K562 (cell line): Measurements from ENCODE around the gene RARRES2. TPM values are rescaled to one million over a fixed set of nuclear protein-coding genes. Genes with fewer than 3 reads are reported as not detected.

Experiments used
- ATF3 ChIP-seq, 2 experiments: fragments of 450-650 bp in 1 of 2; sonication (generic) in 1 of 2; formaldehyde crosslinking in 1 of 2; IDR thresholded peaks in 1 of 2; conservative IDR thresholded peaks in 1 of 2; 2 replicates each; pipeline versions ENCODE4 v1.6.1 to v1.8.1; 2016 to 2023; ENCODE audit warnings: mild to moderate bottlenecking in 2 of 2, moderate library complexity in 2 of 2, inconsistent platforms in 1 of 2, missing genetic modification reagents in 1 of 2
- CTCF ChIP-seq, 3 experiments: IDR thresholded peaks in 2 of 3; conservative IDR thresholded peaks in 1 of 3; 2 replicates each; pipeline ENCODE4 v1.5.1; 2011 to 2012; ENCODE audit warnings: low read length in 3 of 3, mild to moderate bottlenecking in 3 of 3, control low read depth in 2 of 3, improper control_type of control experiment in 1 of 3, inconsistent platforms in 1 of 3, low read depth in 1 of 3, mixed read lengths in 1 of 3, moderate library complexity in 1 of 3; ENCODE audit not compliant: insufficient read depth in 2 of 3
- EGR1 ChIP-seq: fragments of 450-650 bp; conservative IDR thresholded peaks from 2 replicates; pipeline ENCODE4 v1.6.1; 2017; ENCODE audit warnings: mild to moderate bottlenecking
- FOS ChIP-seq: IDR thresholded peaks from 3 replicates; pipeline ENCODE4 v1.6.1; 2011; ENCODE audit not compliant: insufficient read length; ENCODE audit errors: extremely low read depth
- FUS ChIP-seq: fragments of 200-400 bp; formaldehyde crosslinking; optimal IDR thresholded peaks from 2 replicates; pipeline ENCODE3; 2017; ENCODE audit warnings: low read depth, low read length
- GABPA ChIP-seq: fragments of 200-800 bp; sonication (Bioruptor generic); conservative IDR thresholded peaks from 2 replicates; pipeline ENCODE4 v1.6.1; 2016; ENCODE audit warnings: low read depth, missing genetic modification characterization, missing compliant biosample characterization
- HNRNPH1 ChIP-seq: fragments of 200-400 bp; formaldehyde crosslinking; optimal IDR thresholded peaks from 2 replicates; pipeline ENCODE3; 2017; ENCODE audit warnings: low read depth, mild to moderate bottlenecking, low read length, moderate library complexity
- NCOA1 ChIP-seq: fragments of 450-650 bp; IDR thresholded peaks from 2 replicates; pipeline ENCODE4 v1.6.1; 2016; ENCODE audit warnings: low read depth
- NCOA2 ChIP-seq, 2 experiments: fragments of 450-650 bp; IDR thresholded peaks; 2 replicates each; pipeline ENCODE4 v1.6.1; 2018; ENCODE audit warnings: mild to moderate bottlenecking in 2 of 2, moderate library complexity in 1 of 2; ENCODE audit not compliant: partially characterized antibody in 2 of 2
- SRSF3 ChIP-seq: fragments of 200-400 bp; formaldehyde crosslinking; IDR thresholded peaks from 2 replicates; pipeline ENCODE4 v1.6.1; 2016; ENCODE audit warnings: mild to moderate bottlenecking, low read length, moderate library complexity; ENCODE audit not compliant: insufficient read depth
- STAG1 ChIP-seq: sonication (generic); formaldehyde crosslinking; IDR thresholded peaks from 2 replicates; pipeline ENCODE4 v1.5.0; 2020; ENCODE audit warnings: missing genetic modification reagents, borderline replicate concordance
- TBP ChIP-seq: optimal IDR thresholded peaks from 2 replicates; pipeline ENCODE3; 2011; ENCODE audit warnings: low read depth, low read length, improper control_type of control experiment
- YBX1 ChIP-seq: fragments of 450-650 bp; IDR thresholded peaks from 2 replicates; pipeline ENCODE4 v1.7.1; 2016; ENCODE audit warnings: mild to moderate bottlenecking
- ZNF586 ChIP-seq: fragments of 450-650 bp; formaldehyde crosslinking; conservative IDR thresholded peaks from 2 replicates; pipeline ENCODE4 v1.4.0; 2020; ENCODE audit warnings: mild to moderate bottlenecking, moderate library complexity
- polyA plus RNA-seq, 8 experiments: library from polyadenylated mRNA; depleted of rRNA in 4 of 8; stranded (reverse) in 5 of 8; unstranded in 3 of 8; fragments of >200 nt; fragmentation: Nextera tagmentation in 2 of 8; fragmentation: Illumina TruSeq in 1 of 8; extraction: Ambion mirVana in 2 of 8; extraction: Trizol in 1 of 8; gene quantifications; 2 replicates each; pipeline versions ENCODE4 v1.2.1 to v1.2.3, GENCODE V29; 2011 to 2014; ENCODE audit warnings: inconsistent platforms in 1 of 8, missing spikeins in 1 of 8
- total RNA-seq, 7 experiments: library from RNA; depleted of rRNA in 6 of 7; stranded (reverse); fragments of >200 nt in 6 of 7; fragmentation: Illumina TruSeq in 2 of 7; extraction: Trizol in 2 of 7; gene quantifications; 2 replicates each; pipeline versions ENCODE4 v1.2.1 to v1.2.3, GENCODE V29; 2011 to 2021; ENCODE audit warnings: low replicate concordance in 1 of 7
- TF ChIP-seq, protein P1 (sequence below), 2 experiments: fragments of 450-650 bp; IDR thresholded peaks; 2 replicates each; pipeline ENCODE4 v1.6.1; 2016
- TF ChIP-seq, protein P2 (sequence below): fragments of 450-650 bp; IDR thresholded peaks from 2 replicates; pipeline ENCODE4 v1.6.1; 2016; ENCODE audit warnings: low read depth, mild to moderate bottlenecking, moderate library complexity
- TF ChIP-seq, protein P3 (sequence below): fragments of 250-450 bp; sonication (Bioruptor Pico); IDR thresholded peaks from 2 replicates; pipeline ENCODE4 v1.4.0; 2020; ENCODE audit warnings: mild to moderate bottlenecking, moderate library complexity

Gene RARRES2
- total and polyA plus RNA-seq, 9 of the 15 experiments (the other 6 are each of a cell fraction or from before 2014, with no cell fraction given), result 0.11 to 1.7 (median 0.23) TPM; not detected in 6

GRCh38 chr7:150368884-150369747 is 27.7 kb upstream of the RARRES2 start (continued):
- TF ChIP-seq, protein P1, sequence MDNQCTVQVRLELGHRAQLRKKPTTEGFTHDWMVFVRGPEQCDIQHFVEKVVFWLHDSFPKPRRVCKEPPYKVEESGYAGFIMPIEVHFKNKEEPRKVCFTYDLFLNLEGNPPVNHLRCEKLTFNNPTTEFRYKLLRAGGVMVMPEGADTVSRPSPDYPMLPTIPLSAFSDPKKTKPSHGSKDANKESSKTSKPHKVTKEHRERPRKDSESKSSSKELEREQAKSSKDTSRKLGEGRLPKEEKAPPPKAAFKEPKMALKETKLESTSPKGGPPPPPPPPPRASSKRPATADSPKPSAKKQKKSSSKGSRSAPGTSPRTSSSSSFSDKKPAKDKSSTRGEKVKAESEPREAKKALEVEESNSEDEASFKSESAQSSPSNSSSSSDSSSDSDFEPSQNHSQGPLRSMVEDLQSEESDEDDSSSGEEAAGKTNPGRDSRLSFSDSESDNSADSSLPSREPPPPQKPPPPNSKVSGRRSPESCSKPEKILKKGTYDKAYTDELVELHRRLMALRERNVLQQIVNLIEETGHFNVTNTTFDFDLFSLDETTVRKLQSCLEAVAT (IDR thresholded peaks at IDR 0.05), result 0 out of 4 replicates have a peak, but pooled peaks have one; percentile 7 to 26
- TF ChIP-seq, protein P2, sequence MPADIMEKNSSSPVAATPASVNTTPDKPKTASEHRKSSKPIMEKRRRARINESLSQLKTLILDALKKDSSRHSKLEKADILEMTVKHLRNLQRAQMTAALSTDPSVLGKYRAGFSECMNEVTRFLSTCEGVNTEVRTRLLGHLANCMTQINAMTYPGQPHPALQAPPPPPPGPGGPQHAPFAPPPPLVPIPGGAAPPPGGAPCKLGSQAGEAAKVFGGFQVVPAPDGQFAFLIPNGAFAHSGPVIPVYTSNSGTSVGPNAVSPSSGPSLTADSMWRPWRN, result 0 out of 2 replicates have a peak, but pooled peaks have one; percentile 11
- TF ChIP-seq ATF3 (IDR thresholded peaks at IDR 0.05), result no peak
- TF ChIP-seq ATF3 (CRISPR knock-in tag; conservative IDR thresholded peaks at IDR 0.05), result no peak
- TF ChIP-seq CTCF (IDR thresholded peaks at IDR 0.05 in 2 of 3, conservative IDR thresholded peaks at IDR 0.05 in 1 of 3; ENCODE audit: insufficient read depth in 2 of 3, low read depth in 1 of 3, low read length in 3 of 3), result no peak
- TF ChIP-seq EGR1, result peak; percentile 90
- no peak for TF ChIP-seq ZNF586 (CRISPR knock-in tag)
- no peak for TF ChIP-seq NCOA2 (IDR thresholded peaks at IDR 0.05; ENCODE audit: partially characterized antibody in 2 of 2)
- TF ChIP-seq SRSF3, result 0 out of 2 replicates have a peak, but pooled peaks have one; percentile 64
- TF ChIP-seq FUS, result peak; percentile 6
- TF ChIP-seq GABPA (tag), result no peak; the same call in 1 of the 2 replicates
- no peak for TF ChIP-seq HNRNPH1
- no peak for TF ChIP-seq FOS
- TF ChIP-seq YBX1, result no peak
- 0 out of 2 replicates have a peak, but pooled peaks have one; percentile 18 for TF ChIP-seq NCOA1
- no peak for TF ChIP-seq STAG1 (CRISPR knock-in tag)
- TF ChIP-seq, protein P3, sequence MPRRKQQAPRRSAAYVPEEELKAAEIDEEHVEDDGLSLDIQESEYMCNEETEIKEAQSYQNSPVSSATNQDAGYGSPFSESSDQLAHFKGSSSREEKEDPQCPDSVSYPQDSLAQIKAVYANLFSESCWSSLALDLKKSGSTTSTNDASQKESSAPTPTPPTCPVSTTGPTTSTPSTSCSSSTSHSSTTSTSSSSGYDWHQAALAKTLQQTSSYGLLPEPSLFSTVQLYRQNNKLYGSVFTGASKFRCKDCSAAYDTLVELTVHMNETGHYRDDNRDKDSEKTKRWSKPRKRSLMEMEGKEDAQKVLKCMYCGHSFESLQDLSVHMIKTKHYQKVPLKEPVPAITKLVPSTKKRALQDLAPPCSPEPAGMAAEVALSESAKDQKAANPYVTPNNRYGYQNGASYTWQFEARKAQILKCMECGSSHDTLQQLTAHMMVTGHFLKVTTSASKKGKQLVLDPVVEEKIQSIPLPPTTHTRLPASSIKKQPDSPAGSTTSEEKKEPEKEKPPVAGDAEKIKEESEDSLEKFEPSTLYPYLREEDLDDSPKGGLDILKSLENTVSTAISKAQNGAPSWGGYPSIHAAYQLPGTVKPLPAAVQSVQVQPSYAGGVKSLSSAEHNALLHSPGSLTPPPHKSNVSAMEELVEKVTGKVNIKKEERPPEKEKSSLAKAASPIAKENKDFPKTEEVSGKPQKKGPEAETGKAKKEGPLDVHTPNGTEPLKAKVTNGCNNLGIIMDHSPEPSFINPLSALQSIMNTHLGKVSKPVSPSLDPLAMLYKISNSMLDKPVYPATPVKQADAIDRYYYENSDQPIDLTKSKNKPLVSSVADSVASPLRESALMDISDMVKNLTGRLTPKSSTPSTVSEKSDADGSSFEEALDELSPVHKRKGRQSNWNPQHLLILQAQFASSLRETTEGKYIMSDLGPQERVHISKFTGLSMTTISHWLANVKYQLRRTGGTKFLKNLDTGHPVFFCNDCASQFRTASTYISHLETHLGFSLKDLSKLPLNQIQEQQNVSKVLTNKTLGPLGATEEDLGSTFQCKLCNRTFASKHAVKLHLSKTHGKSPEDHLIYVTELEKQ (CRISPR knock-in tag), result no peak
- peak; percentile 14 for TF ChIP-seq TBP
